ENCODE results near the gene LPIN1.
"Not testable (repeated sequence)": the region's sequence is repeated elsewhere in the genome, so short reads cannot be mapped to it uniquely, and the experiment has no call there.

LPIN1 gene

GRCh38 chr2:11832531-11832930 lies 86.1 kb downstream of the LPIN1 start:
- no peak for DNase-seq (ENCODE audit: low read depth, low spot score)

- no peak for DNase-seq (ENCODE audit: low read depth, low spot score)
These were observed 87.2 kb downstream of the LPIN1 start for GRCh38 chr2:11833601-11834000.

GRCh38 chr2:11835403-11835802 lies 89.0 kb downstream of the LPIN1 start:
- DNase-seq (ENCODE audit: low read depth, low spot score) = no peak

GRCh38 chr2:11836647-11837219 lies 90.3 kb downstream of the LPIN1 start:
- no peak for DNase-seq (ENCODE audit: low read depth, low spot score)

GRCh38 chr2:11837875-11838734 lies 91.7 kb downstream of the LPIN1 start:
- DNase-seq (ENCODE audit: low read depth, low spot score) = no peak

GRCh38 chr2:11839916-11840315 lies 93.5 kb downstream of the LPIN1 start:
- no peak for DNase-seq (ENCODE audit: low read depth, low spot score)

- DNase-seq (ENCODE audit: low read depth, low spot score) = no peak
These were observed 95.9 kb downstream of the LPIN1 start for GRCh38 chr2:11842336-11842735.

GRCh38 chr2:11844798-11845197 lies 98.4 kb downstream of the LPIN1 start:
- DNase-seq (ENCODE audit: low read depth, low spot score) = not testable (repeated sequence)

GRCh38 chr2:11847935-11848334 lies 101.5 kb downstream of the LPIN1 start:
- DNase-seq (ENCODE audit: low read depth, low spot score) = not testable (repeated sequence)

- DNase-seq (ENCODE audit: low read depth, low spot score) = no peak
These were observed 103.7 kb downstream of the LPIN1 start for GRCh38 chr2:11850082-11850481.

- no peak for DNase-seq (ENCODE audit: low read depth, low spot score)
These were observed 106.2 kb downstream of the LPIN1 start for GRCh38 chr2:11852526-11853196.

- DNase-seq (ENCODE audit: low read depth, low spot score) = no peak
These were observed 106.8 kb downstream of the LPIN1 start for GRCh38 chr2:11853197-11853588.

- DNase-seq (ENCODE audit: low read depth, low spot score) = no peak
These were observed 108.8 kb downstream of the LPIN1 start for GRCh38 chr2:11855064-11855760.

GRCh38 chr2:11856095-11856494 lies 109.7 kb downstream of the LPIN1 start:
- DNase-seq (ENCODE audit: low read depth, low spot score) = no peak

GRCh38 chr2:11858883-11859282 lies 112.5 kb downstream of the LPIN1 start:
- DNase-seq (ENCODE audit: low read depth, low spot score) = no peak

GRCh38 chr2:11859975-11860374 lies 113.5 kb downstream of the LPIN1 start:
- not testable (repeated sequence) for DNase-seq (ENCODE audit: low read depth, low spot score)

GRCh38 chr2:11861044-11861443 lies 114.6 kb downstream of the LPIN1 start:
- no peak for DNase-seq (ENCODE audit: low read depth, low spot score)

- no peak for DNase-seq (ENCODE audit: low read depth, low spot score)
These were observed 115.6 kb downstream of the LPIN1 start for GRCh38 chr2:11862049-11862448.

GRCh38 chr2:11863103-11863502 lies 116.7 kb downstream of the LPIN1 start:
- no peak for DNase-seq (ENCODE audit: low read depth, low spot score)

GRCh38 chr2:11863513-11864328 lies 117.3 kb downstream of the LPIN1 start:
- peak; percentile 80 for DNase-seq (ENCODE audit: low read depth, low spot score)

GRCh38 chr2:11864724-11865123 lies 118.3 kb downstream of the LPIN1 start:
- no peak for DNase-seq (ENCODE audit: low read depth, low spot score)
